ENCODE measurements around the gene SFXN5.

Gene SFXN5

GRCh38 chr2:72962911-72963310 is 108.6 kb downstream of the SFXN5 start (continued):
- TF ChIP-seq ZNF398 (tag by site-specific recombination; IDR thresholded peaks at IDR 0.05) (no peak), ZNF624 (tag by site-specific recombination; IDR thresholded peaks at IDR 0.05) (no peak)

DNA sequence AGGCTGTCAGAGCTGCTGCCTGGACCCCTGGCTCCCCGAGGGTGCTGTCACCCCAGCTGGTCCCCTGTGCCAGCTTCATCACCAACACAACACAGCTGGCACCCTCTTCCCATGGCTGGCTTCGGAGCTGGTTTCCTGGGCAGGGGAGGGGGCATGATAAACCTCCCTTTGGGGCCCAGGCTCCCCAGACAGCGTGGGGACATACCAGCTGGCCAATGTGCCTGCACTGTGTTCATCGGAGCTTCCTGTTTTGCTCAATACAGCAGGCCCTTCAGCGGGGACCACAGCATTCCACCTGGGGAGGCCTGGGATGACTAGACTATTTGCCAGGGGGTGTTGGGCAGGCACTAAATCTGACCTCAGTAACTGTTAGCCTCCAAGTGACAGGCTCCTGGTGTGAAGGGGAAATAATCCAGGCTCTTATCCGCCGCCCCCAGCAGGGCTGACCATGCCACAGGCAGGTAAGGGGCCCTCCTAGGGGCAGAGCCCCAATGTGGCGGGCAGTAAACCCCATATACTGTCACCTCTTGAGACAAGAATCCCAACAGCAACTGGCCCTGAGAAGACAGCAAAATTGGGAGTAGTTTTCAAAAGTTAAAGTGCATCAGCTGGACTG is 109.6 kb downstream of the SFXN5 start:
- CTCF ChIA-PET = interaction anchor here (0.6 to 0.7 kb wide), 3 partner anchors 12 to 653 kb away, joined by 3 to 5 read pairs (median 4); no protein-coding TSS in a partner anchor
- Histone ChIP-seq H3K27ac (ENCODE audit: extremely low read depth, low read depth, low read length) (no peak overlapping the region), H3K36me3 (ENCODE audit: control insufficient read depth in 2 of 2, insufficient read depth in 1 of 2, low read length in 2 of 2) (peaks cover 0 to 10% of the 10 kb centered on the region in 2 experiments; a peak in 1 of 3 replicates), H3K4me3 (ENCODE audit: low read depth, low read length) (no peak overlapping the region), H3K4me1 (ENCODE audit: control insufficient read depth, insufficient read depth, low read length) (no peaks in the 10 kb centered on the region), H3K9me3 (ENCODE audit: control insufficient read depth, insufficient read depth, low read depth, low read length) (no peaks in the 10 kb centered on the region)
- POLR2A ChIA-PET = no interaction called here
- peak; percentile 58; the same call in 1 of the 2 replicates for TF ChIP-seq ZIC2 (tag by site-specific recombination; IDR thresholded peaks at IDR 0.05)
- TF ChIP-seq GLIS1 (tag by site-specific recombination; IDR thresholded peaks at IDR 0.05) = peak; percentile 53
- TF ChIP-seq, protein P1, sequence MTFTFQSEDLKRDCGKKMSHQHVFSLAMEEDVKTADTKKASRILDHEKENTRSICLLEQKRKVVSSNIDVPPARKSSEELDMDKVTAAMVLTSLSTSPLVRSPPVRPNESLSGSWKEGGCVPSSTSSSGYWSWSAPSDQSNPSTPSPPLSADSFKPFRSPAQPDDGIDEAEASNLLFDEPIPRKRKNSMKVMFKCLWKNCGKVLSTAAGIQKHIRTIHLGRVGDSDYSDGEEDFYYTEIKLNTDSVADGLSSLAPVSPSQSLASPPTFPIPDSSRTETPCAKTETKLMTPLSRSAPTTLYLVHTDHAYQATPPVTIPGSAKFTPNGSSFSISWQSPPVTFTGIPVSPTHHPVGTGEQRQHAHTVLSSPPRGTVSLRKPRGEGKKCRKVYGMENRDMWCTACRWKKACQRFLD (tag by site-specific recombination; IDR thresholded peaks at IDR 0.05) = no peak

DNA sequence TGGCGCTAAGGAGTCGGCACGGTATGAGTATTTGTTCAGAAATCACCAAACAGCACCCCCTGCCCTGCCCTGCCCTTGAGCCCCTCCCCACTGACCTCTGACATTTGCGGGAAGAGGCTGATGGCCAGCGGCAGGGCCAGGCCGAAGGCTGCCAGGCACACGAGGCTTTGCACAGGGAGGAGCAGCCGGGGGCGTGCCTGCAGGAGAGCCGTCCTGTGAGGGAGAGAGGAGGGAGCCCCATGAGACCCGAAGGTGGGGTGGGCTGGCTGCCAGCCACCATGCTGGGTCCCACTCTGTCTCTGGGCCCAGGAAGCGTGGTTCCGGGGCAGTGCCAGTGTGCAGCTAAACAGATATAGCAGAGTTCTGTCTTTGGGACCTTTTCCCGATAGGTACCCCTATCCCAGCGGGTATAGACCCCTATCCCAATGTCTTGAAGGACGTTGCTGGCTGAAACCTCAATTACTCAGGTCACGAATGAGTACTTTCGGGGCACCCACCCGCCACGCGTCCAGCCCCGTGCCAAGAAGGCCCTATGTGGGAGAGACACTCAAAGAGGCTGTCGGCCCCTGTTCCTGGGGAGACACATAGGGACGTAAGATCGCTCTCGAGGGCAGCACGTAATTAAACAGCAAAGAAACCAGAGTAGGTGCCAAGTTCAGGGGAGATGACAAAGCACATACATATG is 110.3 kb downstream of the SFXN5 start:
- ChIA-PET CTCF (interaction anchor here (0.6 to 0.7 kb wide), 3 partner anchors 13 to 652 kb away, joined by 3 to 5 read pairs (median 4); no protein-coding TSS in a partner anchor), POLR2A (no interaction called here)
- TF ChIP-seq ZNF223 (tag by site-specific recombination; IDR thresholded peaks at IDR 0.05) (no peak), ZNF670 (tag by site-specific recombination; IDR thresholded peaks at IDR 0.05; ENCODE audit: low read depth) (no peak), GLI2 (tag by site-specific recombination; IDR thresholded peaks at IDR 0.05; ENCODE audit: borderline replicate concordance, low read depth) (no peak), WT1 (tag by site-specific recombination; IDR thresholded peaks at IDR 0.05) (no peak), ZNF600 (tag by site-specific recombination; IDR thresholded peaks at IDR 0.05) (no peak), TSHZ1 (tag by site-specific recombination; IDR thresholded peaks at IDR 0.05; ENCODE audit: borderline replicate concordance) (no peak), SCRT1 (tag by site-specific recombination; IDR thresholded peaks at IDR 0.05; ENCODE audit: borderline replicate concordance) (no peak), ZNF629 (tag by site-specific recombination; IDR thresholded peaks at IDR 0.05) (no peak), SCRT2 (tag by site-specific recombination; IDR thresholded peaks at IDR 0.05) (no peak)
- TF ChIP-seq, protein P2, sequence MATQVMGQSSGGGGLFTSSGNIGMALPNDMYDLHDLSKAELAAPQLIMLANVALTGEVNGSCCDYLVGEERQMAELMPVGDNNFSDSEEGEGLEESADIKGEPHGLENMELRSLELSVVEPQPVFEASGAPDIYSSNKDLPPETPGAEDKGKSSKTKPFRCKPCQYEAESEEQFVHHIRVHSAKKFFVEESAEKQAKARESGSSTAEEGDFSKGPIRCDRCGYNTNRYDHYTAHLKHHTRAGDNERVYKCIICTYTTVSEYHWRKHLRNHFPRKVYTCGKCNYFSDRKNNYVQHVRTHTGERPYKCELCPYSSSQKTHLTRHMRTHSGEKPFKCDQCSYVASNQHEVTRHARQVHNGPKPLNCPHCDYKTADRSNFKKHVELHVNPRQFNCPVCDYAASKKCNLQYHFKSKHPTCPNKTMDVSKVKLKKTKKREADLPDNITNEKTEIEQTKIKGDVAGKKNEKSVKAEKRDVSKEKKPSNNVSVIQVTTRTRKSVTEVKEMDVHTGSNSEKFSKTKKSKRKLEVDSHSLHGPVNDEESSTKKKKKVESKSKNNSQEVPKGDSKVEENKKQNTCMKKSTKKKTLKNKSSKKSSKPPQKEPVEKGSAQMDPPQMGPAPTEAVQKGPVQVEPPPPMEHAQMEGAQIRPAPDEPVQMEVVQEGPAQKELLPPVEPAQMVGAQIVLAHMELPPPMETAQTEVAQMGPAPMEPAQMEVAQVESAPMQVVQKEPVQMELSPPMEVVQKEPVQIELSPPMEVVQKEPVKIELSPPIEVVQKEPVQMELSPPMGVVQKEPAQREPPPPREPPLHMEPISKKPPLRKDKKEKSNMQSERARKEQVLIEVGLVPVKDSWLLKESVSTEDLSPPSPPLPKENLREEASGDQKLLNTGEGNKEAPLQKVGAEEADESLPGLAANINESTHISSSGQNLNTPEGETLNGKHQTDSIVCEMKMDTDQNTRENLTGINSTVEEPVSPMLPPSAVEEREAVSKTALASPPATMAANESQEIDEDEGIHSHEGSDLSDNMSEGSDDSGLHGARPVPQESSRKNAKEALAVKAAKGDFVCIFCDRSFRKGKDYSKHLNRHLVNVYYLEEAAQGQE (tag by site-specific recombination; IDR thresholded peaks at IDR 0.05) = no peak
- H3K9me3 ChIP-seq (ENCODE audit: control insufficient read depth, insufficient read depth, low read depth, low read length) = no peaks in the 10 kb centered on the region
- H3K4me1 ChIP-seq (ENCODE audit: control insufficient read depth, insufficient read depth, low read length) = no peaks in the 10 kb centered on the region
- no peak overlapping the region for H3K4me3 ChIP-seq (ENCODE audit: low read depth, low read length)
- H3K27ac ChIP-seq (ENCODE audit: extremely low read depth, low read depth, low read length) = no peak overlapping the region
- H3K36me3 ChIP-seq (ENCODE audit: control insufficient read depth in 2 of 2, insufficient read depth in 1 of 2, low read length in 2 of 2) = peaks cover 0 to 7% of the 10 kb centered on the region in 2 experiments; a peak in 1 of 3 replicates

Measured in HEK293 (cell line).